Mammary epithelial cell (primary cell): Measurements from ENCODE around the gene XXYLT1.

ENCODE experiments used
- CTCF ChIP-seq, 2 donors: IDR thresholded peaks in 1 of 2; conservative IDR thresholded peaks in 1 of 2; 2 replicates each; pipeline ENCODE4 v1.5.1; 2011 to 2012; ENCODE audit warnings: inconsistent platforms in 2 of 2, low read length in 2 of 2, mild to moderate bottlenecking in 2 of 2, control low read depth in 1 of 2, low read depth in 1 of 2; ENCODE audit not compliant: insufficient read depth in 1 of 2; ENCODE audit errors: extremely low read depth in 1 of 2
- EZH2 ChIP-seq: IDR thresholded peaks from 2 replicates; pipeline ENCODE4 v1.6.1; 2012; ENCODE audit warnings: low read length, inconsistent platforms, borderline replicate concordance

- TF ChIP-seq CTCF (conservative IDR thresholded peaks at IDR 0.05 in 1 of 2, IDR thresholded peaks at IDR 0.05 in 1 of 2; ENCODE audit: extremely low read depth in 1 of 2, insufficient read depth in 1 of 2, low read depth in 1 of 2, low read length in 2 of 2) (no peak), EZH2 (no peak)
Observed at GRCh38 chr3:195248281-195248680, 22.7 kb downstream of the XXYLT1 start.
